ENCODE results near the gene ACHE. TPM values are rescaled to one million over a fixed set of nuclear protein-coding genes. Genes with fewer than 3 reads are reported as not detected.

Gene ACHE
- total and polyA plus RNA-seq, 2 of the 13 experiments (the other 11 are each of a cell fraction or from before 2014, with no cell fraction given) = 0.18 to 0.40 TPM

DNA sequence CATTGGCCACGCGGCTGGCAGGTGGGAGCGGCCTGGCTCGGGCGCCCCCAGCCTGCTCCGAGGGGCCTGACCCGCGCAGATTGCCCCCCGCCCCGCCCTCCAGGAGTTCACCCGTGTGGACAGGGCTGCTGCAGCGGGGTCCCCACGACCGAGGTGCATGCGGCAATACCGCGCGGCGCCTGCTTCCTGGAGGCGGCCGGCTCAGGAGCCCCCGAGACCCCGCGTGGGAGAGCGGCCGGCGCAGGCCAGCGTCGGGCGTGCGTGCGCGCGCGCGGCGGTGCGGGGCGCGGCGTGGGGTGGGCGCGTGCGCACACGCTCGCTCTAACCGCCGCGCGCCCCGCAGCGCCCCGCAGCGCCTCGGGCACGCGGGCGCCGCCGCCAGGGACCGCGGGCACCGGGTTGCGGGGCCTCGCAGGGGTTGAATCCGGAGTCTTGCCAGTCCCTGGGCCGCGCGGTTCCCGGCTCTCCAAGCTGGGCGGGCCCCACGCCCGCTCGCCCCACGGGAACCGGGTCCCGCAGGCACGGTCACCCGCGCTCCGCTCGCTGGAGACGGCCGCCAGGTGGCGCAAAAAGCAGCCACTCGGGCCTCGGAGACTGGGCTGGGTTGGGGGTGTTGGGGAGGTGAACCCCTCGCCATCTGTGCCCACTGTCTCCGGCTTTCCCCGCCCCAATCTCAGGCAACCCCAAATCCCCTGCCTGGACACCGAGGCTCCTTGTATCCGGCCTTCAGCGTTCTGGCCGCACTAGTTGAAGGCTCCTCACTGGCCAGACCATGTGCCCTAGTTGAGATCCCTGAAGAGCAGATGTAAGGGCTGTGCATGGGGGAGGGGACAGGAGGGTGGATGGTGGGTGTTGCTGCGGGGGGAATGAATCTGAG lies 1.3 kb upstream of the ACHE start (continued):
- TF ChIP-seq ZNF598 (CRISPR knock-in tag; IDR thresholded peaks at IDR 0.05; ENCODE audit: borderline replicate concordance) (peak; percentile 35; the same call in 1 of the 2 replicates), ELF3 (CRISPR knock-in tag; IDR thresholded peaks at IDR 0.05) (no peak), KDM2A (CRISPR knock-in tag; IDR thresholded peaks at IDR 0.05; ENCODE audit: borderline replicate concordance, low read depth) (peak; percentile 28; the same call in 1 of the 2 replicates), STAG1 (CRISPR knock-in tag; IDR thresholded peaks at IDR 0.05) (peak; percentile 34), ZNF501 (CRISPR knock-in tag; IDR thresholded peaks at IDR 0.05) (0 out of 2 replicates have a peak, but pooled peaks have one; percentile 22), NFE2 (CRISPR knock-in tag; IDR thresholded peaks at IDR 0.05) (no peak), POGK (CRISPR knock-in tag; conservative IDR thresholded peaks at IDR 0.05) (0 out of 2 replicates have a peak, but pooled peaks have one; percentile 4), ZNF652 (CRISPR knock-in tag; IDR thresholded peaks at IDR 0.05; ENCODE audit: borderline replicate concordance, low read depth) (no peak), ETV6 (CRISPR knock-in tag; conservative IDR thresholded peaks at IDR 0.05) (no peak), SALL1 (CRISPR knock-in tag; IDR thresholded peaks at IDR 0.05) (0 out of 2 replicates have a peak, but pooled peaks have one; percentile 7), XRCC5 (optimal IDR thresholded peaks at IDR 0.05; ENCODE audit: low read length) (peak; percentile 21), FOXC1 (CRISPR knock-in tag; IDR thresholded peaks at IDR 0.05; ENCODE audit: borderline replicate concordance) (no peak), ZNF562 (CRISPR knock-in tag; IDR thresholded peaks at IDR 0.05; ENCODE audit: borderline replicate concordance) (0 out of 2 replicates have a peak, but pooled peaks have one; percentile 4), BRD4 (CRISPR knock-in tag; IDR thresholded peaks at IDR 0.05) (no peak), HNRNPK (IDR thresholded peaks at IDR 0.05; ENCODE audit: low read depth, low read length, poor library complexity, severe bottlenecking) (peak; percentile 12), NFATC3 (CRISPR knock-in tag; IDR thresholded peaks at IDR 0.05) (no peak)
- TF ChIP-seq, protein P1, sequence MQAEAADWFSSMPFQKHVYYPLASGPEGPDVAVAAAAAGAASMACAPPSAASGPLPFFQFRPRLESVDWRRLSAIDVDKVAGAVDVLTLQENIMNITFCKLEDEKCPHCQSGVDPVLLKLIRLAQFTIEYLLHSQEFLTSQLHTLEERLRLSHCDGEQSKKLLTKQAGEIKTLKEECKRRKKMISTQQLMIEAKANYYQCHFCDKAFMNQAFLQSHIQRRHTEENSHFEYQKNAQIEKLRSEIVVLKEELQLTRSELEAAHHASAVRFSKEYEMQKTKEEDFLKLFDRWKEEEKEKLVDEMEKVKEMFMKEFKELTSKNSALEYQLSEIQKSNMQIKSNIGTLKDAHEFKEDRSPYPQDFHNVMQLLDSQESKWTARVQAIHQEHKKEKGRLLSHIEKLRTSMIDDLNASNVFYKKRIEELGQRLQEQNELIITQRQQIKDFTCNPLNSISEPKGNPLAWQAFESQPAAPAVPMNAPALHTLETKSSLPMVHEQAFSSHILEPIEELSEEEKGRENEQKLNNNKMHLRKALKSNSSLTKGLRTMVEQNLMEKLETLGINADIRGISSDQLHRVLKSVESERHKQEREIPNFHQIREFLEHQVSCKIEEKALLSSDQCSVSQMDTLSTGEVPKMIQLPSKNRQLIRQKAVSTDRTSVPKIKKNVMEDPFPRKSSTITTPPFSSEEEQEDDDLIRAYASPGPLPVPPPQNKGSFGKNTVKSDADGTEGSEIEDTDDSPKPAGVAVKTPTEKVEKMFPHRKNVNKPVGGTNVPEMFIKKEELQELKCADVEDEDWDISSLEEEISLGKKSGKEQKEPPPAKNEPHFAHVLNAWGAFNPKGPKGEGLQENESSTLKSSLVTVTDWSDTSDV (CRISPR knock-in tag; IDR thresholded peaks at IDR 0.05) = 0 out of 2 replicates have a peak, but pooled peaks have one; percentile 19
- TF ChIP-seq, protein P2, sequence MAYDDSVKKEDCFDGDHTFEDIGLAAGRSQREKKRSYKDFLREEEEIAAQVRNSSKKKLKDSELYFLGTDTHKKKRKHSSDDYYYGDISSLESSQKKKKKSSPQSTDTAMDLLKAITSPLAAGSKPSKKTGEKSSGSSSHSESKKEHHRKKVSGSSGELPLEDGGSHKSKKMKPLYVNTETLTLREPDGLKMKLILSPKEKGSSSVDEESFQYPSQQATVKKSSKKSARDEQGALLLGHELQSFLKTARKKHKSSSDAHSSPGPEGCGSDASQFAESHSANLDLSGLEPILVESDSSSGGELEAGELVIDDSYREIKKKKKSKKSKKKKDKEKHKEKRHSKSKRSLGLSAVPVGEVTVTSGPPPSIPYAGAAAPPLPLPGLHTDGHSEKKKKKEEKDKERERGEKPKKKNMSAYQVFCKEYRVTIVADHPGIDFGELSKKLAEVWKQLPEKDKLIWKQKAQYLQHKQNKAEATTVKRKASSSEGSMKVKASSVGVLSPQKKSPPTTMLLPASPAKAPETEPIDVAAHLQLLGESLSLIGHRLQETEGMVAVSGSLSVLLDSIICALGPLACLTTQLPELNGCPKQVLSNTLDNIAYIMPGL (CRISPR knock-in tag; IDR thresholded peaks at IDR 0.05; ENCODE audit: borderline replicate concordance in 1 of 2, low read depth in 1 of 2) = 0 out of 4 replicates have a peak, but pooled peaks of 1 of the 2 experiments have one; percentile 16
- TF ChIP-seq, protein P3, sequence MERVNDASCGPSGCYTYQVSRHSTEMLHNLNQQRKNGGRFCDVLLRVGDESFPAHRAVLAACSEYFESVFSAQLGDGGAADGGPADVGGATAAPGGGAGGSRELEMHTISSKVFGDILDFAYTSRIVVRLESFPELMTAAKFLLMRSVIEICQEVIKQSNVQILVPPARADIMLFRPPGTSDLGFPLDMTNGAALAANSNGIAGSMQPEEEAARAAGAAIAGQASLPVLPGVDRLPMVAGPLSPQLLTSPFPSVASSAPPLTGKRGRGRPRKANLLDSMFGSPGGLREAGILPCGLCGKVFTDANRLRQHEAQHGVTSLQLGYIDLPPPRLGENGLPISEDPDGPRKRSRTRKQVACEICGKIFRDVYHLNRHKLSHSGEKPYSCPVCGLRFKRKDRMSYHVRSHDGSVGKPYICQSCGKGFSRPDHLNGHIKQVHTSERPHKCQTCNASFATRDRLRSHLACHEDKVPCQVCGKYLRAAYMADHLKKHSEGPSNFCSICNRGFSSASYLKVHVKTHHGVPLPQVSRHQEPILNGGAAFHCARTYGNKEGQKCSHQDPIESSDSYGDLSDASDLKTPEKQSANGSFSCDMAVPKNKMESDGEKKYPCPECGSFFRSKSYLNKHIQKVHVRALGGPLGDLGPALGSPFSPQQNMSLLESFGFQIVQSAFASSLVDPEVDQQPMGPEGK (CRISPR knock-in tag; IDR thresholded peaks at IDR 0.05) = peak; percentile 15; the same call in 1 of the 2 replicates

Measured in HepG2 (cell line).